HCT116 (cell line): Measurements from ENCODE around the gene IL11RA. TPM values are rescaled to one million over a fixed set of nuclear protein-coding genes. Genes with fewer than 3 reads are reported as not detected.

ENCODE experiments used
- ATAC-seq: fragments of 200-7000 bp; cut with Tn5 transposase; 2 replicates; pipeline ENCODE4 v1.9.1; 2020; ENCODE audit warnings: mild to moderate bottlenecking, moderate library complexity
- BruUV-seq: library from RNA; stranded (reverse); fragments of 400-500 nt; replicated peaks from 2 replicates; lab custom pipeline; 2021; lab: Mats Ljungman, UMichigan
- CTCF ChIA-PET: fragments of 300-600 bp; sonication (Branson Sonifier 250); formaldehyde crosslinking; loops from one replicate; lab custom pipeline; 2021; ENCODE audit warnings: antibody characterized with exemption; lab: Charles Lee
- POLR2A ChIA-PET: fragments of 300-600, 350-600 bp; sonication (Branson Sonifier 250); formaldehyde crosslinking; loops from one replicate; lab custom pipeline; 2021; ENCODE audit warnings: antibody characterized with exemption; lab: Charles Lee
- RAD21 ChIA-PET, 2 experiments: fragments of 300-600 bp; sonication (Branson Sonifier 250); formaldehyde crosslinking; loops; one replicate each; lab custom pipeline; 2023; ENCODE audit warnings: low total read pairs in 2 of 2; ENCODE audit not compliant: uncharacterized antibody in 2 of 2, unreplicated experiment in 2 of 2, low non-redundant PET in 1 of 2; lab: Charles Lee
- DNase-seq: peaks from one replicate; pipeline ENCODE4 v3.0.0-alpha.2; 2010; ENCODE audit warnings: low read depth, low spot score
- H2AFZ ChIP-seq: fragments of 200-600 bp; shearing (Covaris generic), sonication (generic); 2 replicates; pipeline ENCODE4 v1.6.1; 2017; ENCODE audit warnings: low read depth, mixed run types, mixed read lengths, antibody characterized with exemption, low read length; ENCODE audit not compliant: poor library complexity, severe bottlenecking
- H3K27ac ChIP-seq: 2 replicates; pipeline ENCODE4 v1.5.1; 2012; ENCODE audit warnings: low read depth, low read length
- H3K27me3 ChIP-seq: fragments of 200-600 bp; sonication (generic); 2 replicates; pipeline ENCODE4 v1.6.1; 2016; ENCODE audit warnings: mixed run types, low read length, mixed read lengths; ENCODE audit not compliant: insufficient read depth
- H3K36me3 ChIP-seq, 2 experiments: fragments of 200-500 bp in 1 of 2; fragments of 200-600 bp in 1 of 2; sonication (Bioruptor generic) in 1 of 2; sonication (generic) in 1 of 2; 2 replicates each; pipeline versions ENCODE4 v1.5.1 to v1.6.1; 2014 to 2016; ENCODE audit warnings: low read length in 2 of 2, inconsistent platforms in 1 of 2, mixed read lengths in 1 of 2, mixed run types in 1 of 2; ENCODE audit not compliant: insufficient read depth in 2 of 2, control insufficient read depth in 1 of 2
- H3K4me1 ChIP-seq, 2 experiments: fragments of 200-600 bp in 1 of 2; sonication (generic) in 1 of 2; 2 replicates each; pipeline versions ENCODE4 v1.5.1 to v1.6.1; 2012 to 2017; ENCODE audit warnings: low read length in 2 of 2, inconsistent platforms in 1 of 2, mild to moderate bottlenecking in 1 of 2, mixed read lengths in 1 of 2, mixed run types in 1 of 2, moderate library complexity in 1 of 2; ENCODE audit not compliant: insufficient read depth in 2 of 2, control insufficient read depth in 1 of 2
- H3K4me2 ChIP-seq: fragments of 200-600 bp; sonication (generic); 2 replicates; pipeline ENCODE4 v1.6.1; 2017; ENCODE audit warnings: mixed run types, low read length, mixed read lengths
- H3K4me3 ChIP-seq, 2 experiments: fragments of 200-600 bp in 1 of 2; sonication (generic) in 1 of 2; replicated peaks in 1 of 2; 2 replicates each; pipeline ENCODE4 v1.5.1; 2011 to 2016; ENCODE audit warnings: low read length in 2 of 2, control low read depth in 1 of 2, low read depth in 1 of 2, mild to moderate bottlenecking in 1 of 2, mixed read lengths in 1 of 2, mixed run types in 1 of 2
- H3K79me2 ChIP-seq: fragments of 200-600 bp; sonication (generic); 2 replicates; pipeline ENCODE4 v1.6.1; 2017; ENCODE audit warnings: mild to moderate bottlenecking, mixed run types, low read length, moderate library complexity, mixed read lengths; ENCODE audit not compliant: insufficient read depth
- H3K9ac ChIP-seq: fragments of 200-600 bp; sonication (generic); 2 replicates; pipeline ENCODE4 v1.6.1; 2016; ENCODE audit warnings: low read length, mixed read lengths
- H3K9me2 ChIP-seq: fragments of 200-600 bp; sonication (generic), shearing (Covaris generic); 2 replicates; pipeline ENCODE4 v1.6.1; 2017; ENCODE audit warnings: mixed run types, mild to moderate bottlenecking, moderate library complexity; ENCODE audit not compliant: insufficient read depth
- H3K9me3 ChIP-seq, 2 experiments: fragments of 200-500 bp in 1 of 2; fragments of 200-600 bp in 1 of 2; sonication (Bioruptor generic) in 1 of 2; sonication (generic) in 1 of 2; 2 replicates each; pipeline ENCODE4 v1.6.1; 2014 to 2017; ENCODE audit warnings: low read length in 2 of 2, mixed read lengths in 2 of 2, inconsistent platforms in 1 of 2, low read depth in 1 of 2, mild to moderate bottlenecking in 1 of 2, mixed run types in 1 of 2, moderate library complexity in 1 of 2; ENCODE audit not compliant: control insufficient read depth in 1 of 2, insufficient read depth in 1 of 2
- H4K20me1 ChIP-seq: fragments of 200-600 bp; sonication (generic), shearing (Covaris generic); 2 replicates; pipeline ENCODE4 v1.6.1; 2017; ENCODE audit warnings: mixed run types, mild to moderate bottlenecking, moderate library complexity; ENCODE audit not compliant: insufficient read depth
- ATF3 ChIP-seq: IDR thresholded peaks from 2 replicates; pipeline ENCODE4 v1.6.1; 2012
- ELF1 ChIP-seq: IDR thresholded peaks from 2 replicates; pipeline ENCODE4 v1.6.1; 2012; ENCODE audit warnings: low read depth, borderline replicate concordance
- EZH2 ChIP-seq: fragments of 200-600 bp; sonication (generic); IDR thresholded peaks from 2 replicates; pipeline ENCODE4 v1.6.1; 2017; ENCODE audit warnings: antibody characterized with exemption, mixed run types
- FOSL1 ChIP-seq: IDR thresholded peaks from 2 replicates; pipeline ENCODE4 v1.6.1; 2012; ENCODE audit warnings: low read depth
- JUND ChIP-seq: IDR thresholded peaks from 2 replicates; pipeline ENCODE4 v1.6.1; 2012
- MAX ChIP-seq: IDR thresholded peaks from 2 replicates; pipeline ENCODE4 v1.6.1; 2012
- POLR2A ChIP-seq: IDR thresholded peaks from 2 replicates; pipeline ENCODE4 v1.7.0; 2011; ENCODE audit warnings: borderline replicate concordance; ENCODE audit not compliant: insufficient read depth, insufficient read length; ENCODE audit errors: extremely low read depth
- POLR2AphosphoS5 ChIP-seq: IDR thresholded peaks from 2 replicates; pipeline ENCODE4 v1.6.1; 2011; ENCODE audit warnings: mild to moderate bottlenecking, low read depth, low read length, moderate library complexity
- RAD21 ChIP-seq: IDR thresholded peaks from 2 replicates; pipeline ENCODE4 v1.6.1; 2012; ENCODE audit warnings: low read depth, mild to moderate bottlenecking
- SP1 ChIP-seq: IDR thresholded peaks from 2 replicates; pipeline ENCODE4 v1.6.1; 2012; ENCODE audit warnings: low read depth
- YY1 ChIP-seq: IDR thresholded peaks from 2 replicates; pipeline ENCODE4 v1.6.1; 2011; ENCODE audit warnings: low read length, low read depth, moderate library complexity, mild to moderate bottlenecking; ENCODE audit not compliant: insufficient replicate concordance; ENCODE audit errors: extremely low read depth
- ZBTB33 ChIP-seq: IDR thresholded peaks from 2 replicates; pipeline ENCODE4 v1.6.1; 2011; ENCODE audit warnings: mild to moderate bottlenecking, low read length, moderate library complexity; ENCODE audit not compliant: insufficient replicate concordance; ENCODE audit errors: extremely low read depth
- intact Hi-C: fragments of 100-400 bp; cut with micrococcal nuclease; formaldehyde crosslinking; loops from 2 replicates; pipeline ENCODE4 v1.10.0; 2022
- total RNA-seq: library from RNA; stranded (reverse); gene quantifications from one replicate; pipeline ENCODE4 v1.2.1, GENCODE V29; 2021; ENCODE audit not compliant: unreplicated experiment

Gene IL11RA
- total RNA-seq, 1 experiment from 2014 or later: 10.6 TPM

GRCh38 chr9:34629491-34629808 lies 22.5 kb upstream of the IL11RA start:
- TF ChIP-seq MAX (no peak), SP1 (no peak), POLR2AphosphoS5 (no peak), ELF1 (no peak), POLR2A (no peak), ZBTB33 (no peak), ATF3 (no peak), JUND (no peak), RAD21 (no peak), YY1 (no peak), EZH2 (no peak), FOSL1 (no peak)
- no peak overlapping the region for H3K9ac ChIP-seq
- ATAC-seq (no peak), DNase-seq (no peak)
- ChIA-PET RAD21 (no interaction called here), POLR2A (interaction anchor here (1.5 to 1.7 kb wide), 2 partner anchors 8 to 9 kb away, joined by 3 to 7 read pairs; partner anchors contain the start of genes DCTN3 and SIGMAR1), CTCF (interaction anchor here (1.9 kb wide), 1 partner anchor 9 kb away, joined by 4 read pairs; the partner anchor contains the start of gene DCTN3)
- no peaks in the 10 kb centered on the region for H3K79me2 ChIP-seq
- H3K27me3 ChIP-seq: peaks cover 8% of the 10 kb centered on the region; the same call in 1 of the 2 replicates
- no TSS peak for BruUV-seq
- H3K9me2 ChIP-seq: no peaks in the 10 kb centered on the region
- H2AFZ ChIP-seq: no peak overlapping the region
- peak overlapping the region; percentile 75 for H3K4me2 ChIP-seq
- H3K4me1 ChIP-seq: peaks cover 8 to 35% of the 10 kb centered on the region in 2 experiments
- no peaks in the 10 kb centered on the region for H3K36me3 ChIP-seq
- H3K27ac ChIP-seq: no peak overlapping the region
- peak overlapping the region in 1 of 2 experiments; percentile 49; a peak in 1 of 4 replicates for H3K4me3 ChIP-seq
- H3K9me3 ChIP-seq: no peaks in the 10 kb centered on the region
- no peaks in the 10 kb centered on the region for H4K20me1 ChIP-seq
- intact Hi-C loops: no loop called here
